ENCODE results near the gene HPSE. TPM values are rescaled to one million over a fixed set of nuclear protein-coding genes. Genes with fewer than 3 reads are reported as not detected.
"Not testable (repeated sequence)": the region's sequence is repeated elsewhere in the genome, so short reads cannot be mapped to it uniquely, and the experiment has no call there.

The HPSE gene
- total RNA-seq, 2 donors from 2014 or later: 1.1 to 2.7 TPM

GRCh38 chr4:83276299-83277040 lies 58.2 kb downstream of the HPSE start:
- H3K9me3 Mint-ChIP-seq: no peaks in the 10 kb centered on the region
- Histone ChIP-seq H3K27me3 (ENCODE audit: control insufficient read depth, insufficient read depth, low read length, poor library complexity, severe bottlenecking) (no peaks in the 10 kb centered on the region), H3K9ac (ENCODE audit: extremely low read depth, low read length, poor library complexity, severe bottlenecking) (no peak overlapping the region), H3K4me3 (ENCODE audit: low read length) (no peak overlapping the region), H3K4me1 (ENCODE audit: control insufficient read depth, insufficient read depth, low read length) (no peaks in the 10 kb centered on the region), H3K9me3 (ENCODE audit: control insufficient read depth, low read length) (no peaks in the 10 kb centered on the region), H3K36me3 (ENCODE audit: control insufficient read depth, insufficient read depth, low read length) (peaks cover 15% of the 10 kb centered on the region), H3K27ac (ENCODE audit: low read depth, low read length) (no peak overlapping the region)
- H3K4me1 Mint-ChIP-seq: peaks cover 5% of the 10 kb centered on the region
- no peaks in the 10 kb centered on the region for H3K27me3 Mint-ChIP-seq (ENCODE audit: insufficient read depth)
- H3K36me3 Mint-ChIP-seq (ENCODE audit: low read depth): peaks cover 35% of the 10 kb centered on the region
- no peak overlapping the region for H3K27ac Mint-ChIP-seq
- DNase-seq: no peak
- WGBS, 2 experiments (ENCODE audit: insufficient coverage in 1 of 2, insufficient read length in 1 of 2): 94% methylated on average over 2 of the region's 3 CpGs; no CpG with 5 or more reads in 1 of the 2 experiments
- H3K4me3 Mint-ChIP-seq: no peak overlapping the region
- TF ChIP-seq, protein P1, sequence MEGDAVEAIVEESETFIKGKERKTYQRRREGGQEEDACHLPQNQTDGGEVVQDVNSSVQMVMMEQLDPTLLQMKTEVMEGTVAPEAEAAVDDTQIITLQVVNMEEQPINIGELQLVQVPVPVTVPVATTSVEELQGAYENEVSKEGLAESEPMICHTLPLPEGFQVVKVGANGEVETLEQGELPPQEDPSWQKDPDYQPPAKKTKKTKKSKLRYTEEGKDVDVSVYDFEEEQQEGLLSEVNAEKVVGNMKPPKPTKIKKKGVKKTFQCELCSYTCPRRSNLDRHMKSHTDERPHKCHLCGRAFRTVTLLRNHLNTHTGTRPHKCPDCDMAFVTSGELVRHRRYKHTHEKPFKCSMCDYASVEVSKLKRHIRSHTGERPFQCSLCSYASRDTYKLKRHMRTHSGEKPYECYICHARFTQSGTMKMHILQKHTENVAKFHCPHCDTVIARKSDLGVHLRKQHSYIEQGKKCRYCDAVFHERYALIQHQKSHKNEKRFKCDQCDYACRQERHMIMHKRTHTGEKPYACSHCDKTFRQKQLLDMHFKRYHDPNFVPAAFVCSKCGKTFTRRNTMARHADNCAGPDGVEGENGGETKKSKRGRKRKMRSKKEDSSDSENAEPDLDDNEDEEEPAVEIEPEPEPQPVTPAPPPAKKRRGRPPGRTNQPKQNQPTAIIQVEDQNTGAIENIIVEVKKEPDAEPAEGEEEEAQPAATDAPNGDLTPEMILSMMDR (conservative IDR thresholded peaks at IDR 0.05): no peak

DNA sequence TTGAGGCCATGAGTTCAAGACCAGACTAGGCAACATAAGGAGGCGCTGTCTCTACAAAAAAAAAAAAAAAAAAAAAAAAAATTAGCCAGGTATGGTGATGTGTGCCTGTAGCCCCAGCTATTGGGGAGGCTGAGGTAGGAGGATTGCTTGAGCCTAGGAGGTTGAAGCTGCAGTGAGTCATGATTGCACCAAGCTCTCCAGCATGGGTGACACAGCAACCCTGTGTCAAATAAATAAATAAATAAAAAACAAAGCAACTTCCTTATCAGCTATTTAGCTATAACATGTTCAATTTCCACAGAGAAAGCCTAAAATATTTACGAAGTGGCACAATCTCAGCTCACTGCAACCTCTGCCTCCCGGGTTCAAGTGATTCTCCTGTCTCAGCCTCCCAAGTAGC lies 60.7 kb downstream of the HPSE start:
- H3K4me3 Mint-ChIP-seq; DNase-seq; H3K9ac ChIP-seq (ENCODE audit: extremely low read depth, low read length, poor library complexity, severe bottlenecking); H3K9me3 ChIP-seq (ENCODE audit: control insufficient read depth, low read length); H3K4me3 ChIP-seq (ENCODE audit: low read length); H3K27me3 Mint-ChIP-seq (ENCODE audit: insufficient read depth); H3K27me3 ChIP-seq (ENCODE audit: control insufficient read depth, insufficient read depth, low read length, poor library complexity, severe bottlenecking); H3K4me1 Mint-ChIP-seq; H3K9me3 Mint-ChIP-seq; H3K4me1 ChIP-seq (ENCODE audit: control insufficient read depth, insufficient read depth, low read length); H3K27ac ChIP-seq (ENCODE audit: low read depth, low read length); H3K27ac Mint-ChIP-seq: not testable (repeated sequence)
- peaks cover 39% of the 10 kb centered on the region for H3K36me3 Mint-ChIP-seq (ENCODE audit: low read depth)
- WGBS, 2 experiments (ENCODE audit: insufficient coverage in 1 of 2, insufficient read length in 1 of 2): 93 to 100% methylated on average over 1 to 3 of the region's 3 CpGs
- peaks cover 19% of the 10 kb centered on the region for H3K36me3 ChIP-seq (ENCODE audit: control insufficient read depth, insufficient read depth, low read length)

- H3K4me3 ChIP-seq (ENCODE audit: low read length): no peak overlapping the region
- no peaks in the 10 kb centered on the region for H3K4me1 ChIP-seq (ENCODE audit: control insufficient read depth, insufficient read depth, low read length)
- no peak overlapping the region for H3K4me3 Mint-ChIP-seq
- H3K36me3 Mint-ChIP-seq (ENCODE audit: low read depth): peaks cover 39% of the 10 kb centered on the region
- no peaks in the 10 kb centered on the region for H3K9me3 Mint-ChIP-seq
- no peaks in the 10 kb centered on the region for H3K4me1 Mint-ChIP-seq
- DNase-seq: no peak
- H3K27ac ChIP-seq (ENCODE audit: low read depth, low read length): no peak overlapping the region
- no peak overlapping the region for H3K27ac Mint-ChIP-seq
- no peaks in the 10 kb centered on the region for H3K27me3 Mint-ChIP-seq (ENCODE audit: insufficient read depth)
- TF ChIP-seq, protein P1 (conservative IDR thresholded peaks at IDR 0.05): no peak
- no peaks in the 10 kb centered on the region for H3K9me3 ChIP-seq (ENCODE audit: control insufficient read depth, low read length)
- no peaks in the 10 kb centered on the region for H3K27me3 ChIP-seq (ENCODE audit: control insufficient read depth, insufficient read depth, low read length, poor library complexity, severe bottlenecking)
- 93 to 94% methylated on average over 4 to 5 of the region's 5 CpGs for WGBS, 2 experiments (ENCODE audit: insufficient coverage in 1 of 2, insufficient read length in 1 of 2)
- peaks cover 29% of the 10 kb centered on the region for H3K36me3 ChIP-seq (ENCODE audit: control insufficient read depth, insufficient read depth, low read length)
- H3K9ac ChIP-seq (ENCODE audit: extremely low read depth, low read length, poor library complexity, severe bottlenecking): no peak overlapping the region
Observed at GRCh38 chr4:83272900-83273299, 61.7 kb downstream of the HPSE start.

All from endodermal cell (in vitro differentiated cells).